Gastrocnemius medialis (tissue), 4 donors: ENCODE measurements around the gene TOR3A.

ENCODE experiments used
- POLR2A ChIP-seq, 2 donors: fragments of 450-650 bp; IDR thresholded peaks; one replicate each; pipeline ENCODE4 v1.6.1; 2017; ENCODE audit warnings: antibody characterized with exemption in 2 of 2, mild to moderate bottlenecking in 2 of 2, moderate library complexity in 2 of 2
- TF ChIP-seq, protein P1 (sequence below), 5 experiments: fragments of 450-650 bp in 3 of 5; fragments of 200-600 bp in 2 of 5; sonication (generic) in 2 of 5; IDR thresholded peaks in 4 of 5; conservative IDR thresholded peaks in 1 of 5; 1 replicate in 4 of 5; 2 replicates in 1 of 5; pipeline ENCODE4 v1.5.1; 2016 to 2019; ENCODE audit warnings: antibody characterized with exemption in 5 of 5, mild to moderate bottlenecking in 3 of 5, moderate library complexity in 3 of 5

- TF ChIP-seq, protein P1, sequence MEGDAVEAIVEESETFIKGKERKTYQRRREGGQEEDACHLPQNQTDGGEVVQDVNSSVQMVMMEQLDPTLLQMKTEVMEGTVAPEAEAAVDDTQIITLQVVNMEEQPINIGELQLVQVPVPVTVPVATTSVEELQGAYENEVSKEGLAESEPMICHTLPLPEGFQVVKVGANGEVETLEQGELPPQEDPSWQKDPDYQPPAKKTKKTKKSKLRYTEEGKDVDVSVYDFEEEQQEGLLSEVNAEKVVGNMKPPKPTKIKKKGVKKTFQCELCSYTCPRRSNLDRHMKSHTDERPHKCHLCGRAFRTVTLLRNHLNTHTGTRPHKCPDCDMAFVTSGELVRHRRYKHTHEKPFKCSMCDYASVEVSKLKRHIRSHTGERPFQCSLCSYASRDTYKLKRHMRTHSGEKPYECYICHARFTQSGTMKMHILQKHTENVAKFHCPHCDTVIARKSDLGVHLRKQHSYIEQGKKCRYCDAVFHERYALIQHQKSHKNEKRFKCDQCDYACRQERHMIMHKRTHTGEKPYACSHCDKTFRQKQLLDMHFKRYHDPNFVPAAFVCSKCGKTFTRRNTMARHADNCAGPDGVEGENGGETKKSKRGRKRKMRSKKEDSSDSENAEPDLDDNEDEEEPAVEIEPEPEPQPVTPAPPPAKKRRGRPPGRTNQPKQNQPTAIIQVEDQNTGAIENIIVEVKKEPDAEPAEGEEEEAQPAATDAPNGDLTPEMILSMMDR (IDR thresholded peaks at IDR 0.05 in 4 of 5, conservative IDR thresholded peaks at IDR 0.05 in 1 of 5) = no peak
- no peak for TF ChIP-seq POLR2A (IDR thresholded peaks at IDR 0.05)
These were observed 38.6 kb upstream of the TOR3A start for GRCh38 chr1:179043266-179043665.
